COLO829 (cell line): ENCODE data around the gene POTEJ.
"Not testable (repeated sequence)": the region's sequence is repeated elsewhere in the genome, so short reads cannot be mapped to it uniquely, and the experiment has no call there.

Source experiments
- DNase-seq: peaks from one replicate; pipeline ENCODE4 v3.0.0; 2012; ENCODE audit warnings: low spot score

Gene POTEJ

DNA sequence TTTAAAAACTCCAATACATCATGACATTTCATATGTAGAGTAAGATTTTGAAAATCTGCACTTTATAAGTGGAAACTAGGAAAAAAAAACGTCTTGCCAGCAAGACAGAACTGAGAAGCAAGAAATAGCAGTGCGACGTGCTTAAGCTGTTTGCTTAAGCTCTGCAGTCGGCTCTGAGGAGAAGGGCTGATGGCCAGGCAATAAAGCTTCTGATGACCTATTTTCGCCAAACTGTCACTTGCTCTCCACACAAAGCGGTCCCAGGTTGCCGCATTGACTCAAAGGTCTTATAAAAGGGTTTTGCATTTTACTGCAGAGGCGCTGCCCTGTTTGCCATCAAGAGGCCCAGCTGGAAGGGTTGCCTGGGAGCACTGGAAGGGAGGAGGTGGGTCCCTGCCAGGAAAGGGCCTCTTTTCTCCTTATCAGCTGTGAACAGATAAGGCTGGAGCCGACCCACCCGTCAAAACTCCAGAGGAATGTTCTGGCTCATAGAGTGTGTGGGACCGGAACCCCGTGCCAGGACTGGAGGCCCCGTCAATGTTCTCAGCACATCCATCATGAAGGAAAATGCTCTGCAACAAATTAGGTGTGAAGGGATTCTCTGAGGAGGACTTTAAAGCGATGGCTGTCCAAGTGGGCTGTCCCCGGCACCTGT, 9.5 kb upstream of the POTEJ start:
- not testable (repeated sequence) for DNase-seq

DNA sequence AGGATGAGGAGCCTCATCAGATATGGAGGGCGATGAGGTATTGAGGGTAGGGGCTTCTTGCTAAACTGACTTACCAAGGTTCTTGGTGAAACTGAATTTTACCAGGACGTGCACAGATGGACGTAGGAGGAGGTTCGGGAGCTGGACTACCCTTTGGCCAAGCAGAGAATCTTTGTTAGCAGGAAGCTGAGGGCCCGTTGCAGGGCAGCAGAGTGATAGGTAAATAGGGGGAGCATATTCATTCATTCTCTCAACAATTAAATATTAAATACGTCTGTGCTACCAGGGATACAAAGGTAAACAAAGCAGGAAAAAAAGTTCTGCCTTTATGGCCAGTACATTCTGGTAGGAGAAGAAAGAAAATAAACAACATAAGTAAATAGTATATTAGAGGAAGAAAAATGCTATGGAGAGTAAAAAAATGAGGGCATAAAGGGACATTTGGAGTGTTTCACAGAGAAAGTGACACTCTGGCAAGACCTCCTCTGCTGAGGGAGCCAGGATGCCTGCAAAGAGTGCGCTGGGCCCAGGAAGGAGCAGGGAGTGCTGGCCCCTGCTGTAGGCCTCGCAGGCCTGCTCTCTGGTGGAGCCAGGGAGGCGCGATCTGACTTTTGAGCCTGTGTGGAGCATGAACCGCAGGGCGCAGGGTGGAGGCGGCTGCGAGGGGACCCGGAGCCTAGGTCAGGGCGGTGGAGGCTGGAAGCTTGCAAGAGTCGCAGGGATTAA, 2.8 kb upstream of the POTEJ start:
- DNase-seq = not testable (repeated sequence)

DNA sequence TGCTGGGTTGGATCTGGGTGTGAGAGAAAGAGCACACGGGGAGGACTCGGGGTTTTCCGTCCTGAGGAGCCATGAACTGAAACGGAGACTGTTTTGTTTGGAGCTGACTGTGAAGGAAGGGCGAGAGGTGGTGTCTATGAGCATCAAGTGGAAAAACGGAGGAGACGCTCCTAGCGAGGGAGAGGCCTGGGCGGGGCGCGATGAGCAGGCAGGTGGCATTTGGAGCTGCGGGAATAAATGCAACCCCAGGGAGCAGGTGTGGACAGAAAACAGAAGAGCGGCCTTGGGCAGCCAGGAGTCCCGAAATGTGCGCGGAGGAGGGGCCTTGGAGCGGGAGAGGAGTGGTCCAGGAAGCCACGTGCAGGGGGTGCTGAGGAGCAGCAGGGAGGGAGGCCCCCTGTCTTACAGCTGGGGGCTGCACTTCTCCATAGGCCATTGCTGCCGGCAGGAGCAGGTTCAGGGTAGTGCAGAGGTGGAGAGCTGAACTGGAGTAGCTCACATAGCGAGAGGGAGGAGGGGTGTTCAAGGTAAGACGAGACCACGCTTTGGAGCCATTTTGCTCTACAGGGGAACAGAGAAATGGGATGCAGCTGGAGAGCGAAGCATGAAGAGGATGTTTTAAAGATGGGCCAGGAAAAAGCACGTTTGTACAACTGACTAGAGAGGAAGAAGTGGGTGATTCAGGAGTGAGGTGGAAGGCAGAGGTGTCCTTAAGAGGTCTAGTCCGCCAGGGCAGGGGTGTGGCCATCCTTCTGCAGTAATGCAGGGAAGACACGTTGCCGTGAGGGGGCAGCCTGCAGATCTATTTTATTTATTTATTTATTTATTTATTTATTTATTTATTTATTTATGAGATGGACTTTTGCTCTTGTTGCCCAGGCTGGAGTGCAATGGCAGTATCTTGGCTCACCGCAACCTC, 2.0 kb upstream of the POTEJ start:
- DNase-seq = not testable (repeated sequence)

DNA sequence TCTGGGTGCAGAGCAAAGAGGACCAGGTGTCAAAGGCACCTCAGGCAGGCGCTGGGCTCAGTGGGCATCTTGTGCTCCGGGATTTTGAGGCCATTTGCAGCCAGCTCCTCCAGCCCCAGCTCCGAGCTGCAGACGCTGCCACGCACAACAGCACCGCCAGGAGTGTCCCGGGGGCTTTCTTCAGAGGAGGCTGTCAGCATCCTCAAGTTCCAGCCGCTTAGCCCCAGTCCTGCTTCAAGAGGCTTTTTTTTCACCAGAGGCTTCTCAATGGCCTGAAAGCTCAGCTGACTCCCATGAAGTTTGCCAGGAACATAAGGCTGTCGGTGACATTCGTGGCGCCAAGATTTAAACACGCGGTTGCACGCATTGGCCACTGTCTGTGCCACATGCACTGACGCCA, 754 bp upstream of the POTEJ start:
- DNase-seq = not testable (repeated sequence)

DNA sequence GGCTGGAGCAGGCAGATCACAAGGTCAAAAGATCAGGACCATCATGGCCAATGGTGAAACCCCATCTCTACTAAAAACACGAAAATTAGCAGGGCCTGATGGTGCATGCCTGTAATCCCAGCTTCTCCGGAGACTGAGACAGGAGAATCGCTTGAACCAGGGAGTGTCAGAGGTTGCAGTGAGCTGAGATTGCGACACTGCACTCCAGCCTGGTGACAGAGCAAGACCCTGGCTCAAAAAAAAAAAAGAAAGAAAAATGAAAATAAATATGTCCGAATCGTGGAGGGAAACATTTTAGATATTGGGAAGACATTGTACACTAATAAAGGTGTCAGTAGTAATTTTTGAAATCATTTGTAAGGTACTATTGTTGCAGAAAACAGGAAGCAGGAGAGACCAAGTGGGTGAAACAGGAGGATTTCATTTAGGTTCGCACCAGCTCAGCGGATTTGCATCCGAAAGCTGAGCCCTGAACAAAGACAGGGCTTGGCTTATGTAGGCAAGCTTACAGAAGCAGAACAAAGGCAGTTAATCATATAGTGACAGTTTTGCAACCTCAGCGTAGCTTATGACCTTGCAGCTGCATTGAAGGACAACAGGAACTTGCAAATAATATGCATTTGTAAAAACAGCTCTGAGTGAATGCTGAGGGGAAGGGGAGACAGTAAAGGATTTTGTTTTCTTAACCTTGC, 17.7 kb downstream of the POTEJ start:
- not testable (repeated sequence) for DNase-seq

DNA sequence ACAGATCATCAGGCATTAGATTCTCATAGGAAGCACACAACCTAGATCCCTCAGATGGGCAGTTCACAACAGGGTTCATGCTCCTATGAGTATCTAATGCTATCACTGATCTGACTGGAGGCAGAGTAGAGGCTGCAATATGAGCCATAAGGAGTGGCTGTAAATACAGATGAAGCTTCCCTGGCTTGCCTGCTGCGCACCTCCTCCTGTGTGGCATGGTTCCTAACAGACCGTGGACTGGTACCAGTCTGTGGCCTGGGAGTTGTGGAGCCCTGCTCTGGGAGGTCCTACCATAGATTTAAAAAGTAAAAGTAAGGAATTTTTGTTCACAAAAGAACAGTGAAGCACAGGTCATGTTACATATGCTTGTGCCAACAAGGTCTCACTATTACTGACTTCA, 27.7 kb downstream of the POTEJ start:
- DNase-seq = not testable (repeated sequence)

DNA sequence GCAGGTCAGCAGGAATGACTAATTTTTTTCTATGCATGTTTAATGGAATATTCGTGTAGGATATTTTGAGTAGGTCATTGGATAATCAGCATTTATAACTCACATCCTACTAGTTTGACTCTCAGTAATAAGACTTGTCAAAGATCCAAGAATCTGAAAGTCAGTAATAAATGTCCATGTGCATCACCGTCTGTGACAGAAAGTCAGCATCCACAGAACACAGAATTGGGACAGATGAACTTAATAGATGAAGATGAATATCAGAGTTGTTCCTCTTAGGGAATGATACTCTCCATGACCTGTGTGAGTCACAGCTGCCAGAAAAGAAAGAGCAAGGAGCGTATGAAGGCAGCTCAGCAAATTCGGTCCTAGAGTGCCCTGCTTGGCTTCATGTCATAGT, 30.4 kb downstream of the POTEJ start:
- DNase-seq = not testable (repeated sequence)

DNA sequence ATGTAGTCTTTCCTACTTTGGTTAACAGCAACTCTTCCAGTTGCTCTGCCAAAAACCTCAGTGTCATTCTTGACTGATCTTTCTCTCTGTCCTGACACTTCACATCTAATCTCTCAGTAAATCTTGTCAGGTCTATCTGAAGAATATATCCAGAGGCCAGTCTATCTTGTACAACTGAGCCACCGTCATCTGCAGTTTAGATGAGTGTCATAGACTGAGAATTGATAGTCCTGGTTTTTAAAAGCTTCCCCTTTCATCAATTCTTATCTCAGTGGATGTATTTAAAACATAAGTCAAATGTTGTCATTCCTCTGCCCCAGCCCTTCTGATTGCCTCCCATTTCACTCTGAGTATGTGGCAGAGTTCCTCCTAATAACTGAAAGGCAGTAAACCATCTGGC, 38.0 kb downstream of the POTEJ start:
- DNase-seq = not testable (repeated sequence)

DNA sequence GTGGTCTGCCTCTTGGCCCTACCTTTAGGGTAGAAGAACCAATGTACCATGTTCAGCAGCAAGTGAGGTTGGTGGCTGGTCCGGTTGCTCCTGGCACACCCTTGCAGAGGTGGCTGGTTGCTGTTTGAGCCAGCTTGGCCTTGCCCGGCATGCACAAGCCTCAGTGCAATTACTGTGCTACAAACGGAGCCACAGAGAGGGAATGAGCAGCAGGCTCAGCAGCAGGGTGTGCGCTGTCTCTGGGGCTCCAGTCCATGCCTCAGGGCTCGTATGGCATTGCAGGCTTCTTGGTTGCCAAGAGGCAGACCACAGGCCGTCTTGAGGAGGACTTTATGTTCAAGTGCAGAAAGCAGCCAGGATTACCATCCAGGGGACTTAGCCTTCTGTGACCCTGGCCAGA, 53.3 kb downstream of the POTEJ start:
- DNase-seq = not testable (repeated sequence)

DNA sequence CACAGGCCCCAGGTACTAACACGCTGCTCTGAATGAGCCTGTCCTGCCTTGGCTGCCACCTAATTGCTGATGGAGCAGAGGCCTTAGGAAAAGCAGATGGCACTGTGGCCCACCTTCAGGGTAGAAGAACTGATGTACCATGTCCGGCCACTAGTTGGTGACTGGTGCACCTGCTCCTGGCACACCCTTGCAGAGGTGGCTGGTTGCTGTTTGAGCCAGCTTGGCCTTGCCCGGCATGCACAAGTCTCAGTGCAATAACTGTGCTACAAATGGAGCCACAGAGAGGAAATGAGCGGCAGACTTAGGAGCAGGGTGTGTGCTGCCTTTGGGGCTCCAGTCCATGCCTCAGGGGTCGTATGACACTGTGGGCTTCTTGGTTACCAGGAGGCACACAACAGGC, 54.4 kb downstream of the POTEJ start:
- not testable (repeated sequence) for DNase-seq

DNA sequence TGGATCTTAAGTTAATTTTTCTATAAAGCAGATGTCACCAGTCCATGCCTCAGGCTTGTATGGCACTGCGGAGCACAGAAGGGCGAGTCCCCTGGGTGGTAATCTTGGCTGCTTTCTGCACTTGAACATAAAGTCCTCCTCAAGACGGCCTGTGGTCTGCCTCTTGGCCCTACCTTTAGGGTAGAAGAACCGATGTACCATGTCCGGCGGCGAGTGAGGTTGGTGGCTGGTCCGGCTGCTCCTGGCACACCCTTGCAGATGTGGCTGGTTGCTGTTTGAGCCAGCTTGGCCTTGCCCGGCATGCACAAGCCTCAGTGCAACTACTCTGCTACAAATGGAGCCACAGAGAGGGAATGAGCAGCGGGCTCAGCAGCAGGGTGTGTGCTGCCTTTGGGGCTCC, 56.3 kb downstream of the POTEJ start:
- DNase-seq = not testable (repeated sequence)

DNA sequence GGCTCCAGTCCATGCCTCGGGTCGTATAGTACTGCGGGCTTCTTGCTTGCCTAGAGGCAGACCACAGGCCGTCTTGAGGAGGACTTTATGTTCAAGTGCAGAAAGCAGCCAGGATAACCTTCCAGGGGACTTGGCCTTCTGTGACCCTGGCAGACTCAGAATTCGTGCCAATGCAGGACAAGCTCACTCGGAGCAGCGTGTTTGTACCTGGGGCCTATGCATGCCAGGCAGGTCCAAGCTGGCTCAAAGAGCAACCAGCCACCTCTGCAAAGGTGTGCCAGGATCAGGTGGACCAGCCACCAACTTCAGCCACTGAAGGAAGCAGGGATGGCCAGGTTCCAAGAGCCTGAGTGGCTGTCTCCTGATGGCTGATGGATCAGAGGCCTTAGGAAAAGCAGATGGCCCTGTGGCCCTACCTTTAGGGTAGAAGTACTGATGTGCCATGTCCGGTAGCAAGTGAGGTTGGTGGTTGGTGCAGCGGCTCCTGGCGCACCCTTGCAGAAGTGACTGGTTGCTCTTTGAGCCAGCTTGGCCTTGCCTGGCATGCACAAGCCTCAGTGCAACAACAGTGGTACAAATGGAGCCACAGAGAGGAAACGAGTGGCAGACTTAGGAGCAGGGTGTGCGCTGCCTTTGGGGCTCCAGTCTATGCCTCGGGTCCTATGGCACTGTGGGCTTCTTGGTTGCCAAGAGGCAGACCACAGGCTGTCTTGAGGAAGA, 58.9 kb downstream of the POTEJ start:
- DNase-seq = not testable (repeated sequence)

DNA sequence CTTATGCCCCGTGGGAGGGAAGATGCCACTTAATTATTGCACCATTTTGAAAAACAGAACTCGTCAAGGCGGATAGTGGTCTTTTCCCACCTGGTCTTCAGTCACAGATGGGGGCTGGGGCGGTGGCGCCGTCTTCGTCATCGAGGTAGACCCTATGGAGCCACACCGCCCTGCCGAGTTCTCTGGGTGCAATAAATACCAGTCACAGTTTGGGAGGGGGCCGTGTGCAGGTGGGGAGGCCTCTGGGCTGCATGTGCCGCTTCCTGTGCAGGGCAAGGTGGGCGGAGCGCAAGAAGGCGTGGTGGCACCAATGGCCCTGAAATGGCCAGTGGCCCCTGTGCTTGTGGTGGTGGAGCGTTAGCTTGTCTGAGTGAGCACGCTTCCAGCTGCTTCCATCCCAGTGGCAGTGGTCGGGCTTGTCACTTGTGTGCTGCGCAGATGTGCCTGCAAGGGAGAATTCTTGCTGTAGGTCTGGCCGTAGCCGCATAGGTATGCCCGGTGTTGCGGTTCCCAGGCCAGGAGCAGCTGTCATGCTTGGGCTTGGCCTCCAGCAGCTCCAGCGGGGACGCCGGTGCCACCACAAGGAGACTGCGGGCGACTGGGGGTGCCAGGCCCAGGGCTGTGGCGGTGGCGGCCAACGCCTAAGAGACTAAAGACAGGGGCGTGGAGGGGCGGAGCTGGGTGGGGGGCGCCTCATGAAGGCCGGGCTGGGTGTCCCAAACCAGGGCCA, 81.0 kb downstream of the POTEJ start:
- not testable (repeated sequence) for DNase-seq

DNA sequence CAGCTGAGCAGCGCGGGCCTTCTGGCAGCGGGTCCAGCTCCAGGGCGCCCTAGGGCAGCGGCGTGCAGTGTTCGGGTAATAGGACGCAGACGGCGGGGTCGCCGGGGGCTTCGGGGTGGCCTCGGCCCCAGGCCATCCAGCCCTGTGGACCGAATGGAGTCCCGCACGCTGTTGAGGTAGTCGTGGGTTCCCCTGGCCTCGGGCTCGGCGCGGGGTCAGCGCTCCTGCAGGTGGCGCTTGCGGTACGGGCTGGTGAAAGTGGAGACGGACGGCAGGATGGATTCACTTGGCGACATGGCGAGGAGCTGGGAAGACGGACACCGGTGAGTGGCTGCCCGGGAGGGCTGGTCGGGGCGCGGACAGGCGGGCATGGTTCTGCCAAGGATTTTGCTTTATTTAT, 82.2 kb downstream of the POTEJ start:
- not testable (repeated sequence) for DNase-seq

DNA sequence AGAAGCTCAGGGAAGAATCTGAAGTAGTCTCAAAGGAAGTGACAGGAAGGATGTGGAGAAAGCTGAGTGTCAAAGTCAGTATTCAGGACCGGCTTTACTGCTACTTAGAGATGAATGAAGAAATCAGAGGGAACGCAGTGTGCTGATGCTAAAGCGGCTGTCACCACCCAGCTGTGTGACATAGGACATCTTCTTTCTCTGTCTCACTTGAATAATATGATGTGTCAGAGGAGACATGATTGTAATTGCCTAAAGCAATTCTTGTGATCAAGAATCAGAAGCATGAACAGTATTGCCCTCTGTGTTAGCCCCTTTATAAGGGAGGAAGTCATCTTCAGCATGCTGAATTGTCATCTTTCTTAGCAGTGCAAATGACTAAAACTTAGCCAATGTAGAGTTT, 92.0 kb downstream of the POTEJ start:
- DNase-seq = not testable (repeated sequence)
